ENCODE data around the gene SCN8A.
"Not testable (repeated sequence)": the region's sequence is repeated elsewhere in the genome, so short reads cannot be mapped to it uniquely, and the experiment has no call there.

The SCN8A gene

GRCh38 chr12:51593021-51593420 is 2.0 kb downstream of the SCN8A start:
- no peak overlapping the region for H3K27ac ChIP-seq
- H3K9me3 ChIP-seq: no peaks in the 10 kb centered on the region
- TF ChIP-seq CTCF (IDR thresholded peaks at IDR 0.05): no peak
- DNase-seq: no peak
- peaks cover 0 to 47% of the 10 kb centered on the region in 2 donors for H3K27me3 ChIP-seq
- no peak overlapping the region for H3K4me3 ChIP-seq
- peaks cover 0 to 14% (median 12%) of the 10 kb centered on the region in 4 donors for H3K4me1 ChIP-seq
- no peaks in the 10 kb centered on the region for H3K36me3 ChIP-seq
- intact Hi-C loops (cut with DNase I; ENCODE audit: low total_unique reads): no loop called here

- H3K4me3 ChIP-seq: no peak overlapping the region
- no peak for DNase-seq
- peaks cover 0 to 47% of the 10 kb centered on the region in 2 donors for H3K27me3 ChIP-seq
- H3K36me3 ChIP-seq: no peaks in the 10 kb centered on the region
- H3K9me3 ChIP-seq: no peaks in the 10 kb centered on the region
- intact Hi-C loops (cut with DNase I; ENCODE audit: low total_unique reads): no loop called here
- H3K27ac ChIP-seq: no peak overlapping the region
- TF ChIP-seq CTCF (IDR thresholded peaks at IDR 0.05): no peak
- H3K4me1 ChIP-seq: peaks cover 0 to 14% (median 12%) of the 10 kb centered on the region in 4 donors
Observed at GRCh38 chr12:51593539-51593938, 2.5 kb downstream of the SCN8A start.

GRCh38 chr12:51598156-51598555 is 7.1 kb downstream of the SCN8A start:
- H3K4me1 ChIP-seq: no peaks in the 10 kb centered on the region
- TF ChIP-seq CTCF (IDR thresholded peaks at IDR 0.05): no peak

GRCh38 chr12:51600721-51601120 is 9.7 kb downstream of the SCN8A start:
- Histone ChIP-seq H3K36me3 (no peaks in the 10 kb centered on the region), H3K4me3 (no peak overlapping the region), H3K27ac (no peak overlapping the region), H3K9me3 (no peaks in the 10 kb centered on the region), H3K27me3 (no peaks in the 10 kb centered on the region), H3K4me1 (no peaks in the 10 kb centered on the region)
- intact Hi-C loops (cut with DNase I; ENCODE audit: low total_unique reads): no loop called here
- DNase-seq: no peak
- no peak for TF ChIP-seq CTCF (IDR thresholded peaks at IDR 0.05)

More at GRCh38 chr12:51598156-51598555, 7.1 kb downstream of the SCN8A start:
- Histone ChIP-seq H3K27ac (no peak overlapping the region), H3K27me3 (peaks cover 0 to 9% of the 10 kb centered on the region in 2 donors), H3K4me3 (no peak overlapping the region), H3K36me3 (no peaks in the 10 kb centered on the region), H3K9me3 (no peaks in the 10 kb centered on the region)
- intact Hi-C loops (cut with DNase I; ENCODE audit: low total_unique reads): no loop called here
- DNase-seq: no peak

GRCh38 chr12:51601241-51601640 is 10.2 kb downstream of the SCN8A start:
- Histone ChIP-seq H3K36me3 (no peaks in the 10 kb centered on the region), H3K27me3 (no peaks in the 10 kb centered on the region), H3K27ac (no peak overlapping the region), H3K9me3 (no peaks in the 10 kb centered on the region), H3K4me3 (no peak overlapping the region), H3K4me1 (no peaks in the 10 kb centered on the region)
- DNase-seq: no peak
- intact Hi-C loops (cut with DNase I; ENCODE audit: low total_unique reads): no loop called here
- no peak for TF ChIP-seq CTCF (IDR thresholded peaks at IDR 0.05)

GRCh38 chr12:51605896-51606295 is 14.9 kb downstream of the SCN8A start:
- H3K4me1 ChIP-seq; H3K4me3 ChIP-seq; DNase-seq; H3K27ac ChIP-seq; H3K9me3 ChIP-seq; H3K27me3 ChIP-seq; intact Hi-C loops (cut with DNase I; ENCODE audit: low total_unique reads); H3K36me3 ChIP-seq: not testable (repeated sequence)

- H3K27ac ChIP-seq; H3K4me3 ChIP-seq; intact Hi-C loops (cut with DNase I; ENCODE audit: low total_unique reads): not testable (repeated sequence)
Observed at GRCh38 chr12:51607197-51607596, 16.2 kb downstream of the SCN8A start.

More at GRCh38 chr12:51607197-51607596, 16.2 kb downstream of the SCN8A start:
- not testable (repeated sequence) for H3K36me3 ChIP-seq, H3K4me1 ChIP-seq, DNase-seq, H3K9me3 ChIP-seq, H3K27me3 ChIP-seq
